GM12873 (cell line): ENCODE measurements around the gene CRACR2A.

ENCODE experiments used
- TF ChIP-seq, protein P1 (sequence below): IDR thresholded peaks from 2 replicates; pipeline ENCODE4 v1.5.1; 2012; ENCODE audit warnings: low read depth, mild to moderate bottlenecking, moderate library complexity, low read length, control low read depth; ENCODE audit not compliant: insufficient read depth; ENCODE audit errors: missing control alignments

Gene CRACR2A

DNA sequence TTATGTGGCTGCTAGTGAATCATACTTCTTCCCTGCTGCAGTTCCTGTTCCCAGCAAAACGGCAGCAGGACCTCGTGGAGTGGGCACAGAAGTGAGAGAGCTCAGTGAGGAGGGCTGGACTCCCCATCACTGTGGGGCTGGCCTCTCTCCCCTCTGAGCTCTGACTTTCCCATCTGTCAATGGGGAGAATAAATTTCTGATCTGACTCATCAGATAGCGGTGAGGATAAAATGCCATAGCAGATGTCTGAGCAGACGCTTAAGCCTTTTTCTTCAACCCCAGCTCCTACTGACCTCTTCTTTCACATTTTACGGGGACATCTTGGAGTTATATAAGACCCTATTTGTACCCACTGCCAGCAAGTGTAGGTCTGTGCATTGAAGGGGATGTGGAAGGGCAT lies 116.6 kb downstream of the CRACR2A start:
- TF ChIP-seq, protein P1, sequence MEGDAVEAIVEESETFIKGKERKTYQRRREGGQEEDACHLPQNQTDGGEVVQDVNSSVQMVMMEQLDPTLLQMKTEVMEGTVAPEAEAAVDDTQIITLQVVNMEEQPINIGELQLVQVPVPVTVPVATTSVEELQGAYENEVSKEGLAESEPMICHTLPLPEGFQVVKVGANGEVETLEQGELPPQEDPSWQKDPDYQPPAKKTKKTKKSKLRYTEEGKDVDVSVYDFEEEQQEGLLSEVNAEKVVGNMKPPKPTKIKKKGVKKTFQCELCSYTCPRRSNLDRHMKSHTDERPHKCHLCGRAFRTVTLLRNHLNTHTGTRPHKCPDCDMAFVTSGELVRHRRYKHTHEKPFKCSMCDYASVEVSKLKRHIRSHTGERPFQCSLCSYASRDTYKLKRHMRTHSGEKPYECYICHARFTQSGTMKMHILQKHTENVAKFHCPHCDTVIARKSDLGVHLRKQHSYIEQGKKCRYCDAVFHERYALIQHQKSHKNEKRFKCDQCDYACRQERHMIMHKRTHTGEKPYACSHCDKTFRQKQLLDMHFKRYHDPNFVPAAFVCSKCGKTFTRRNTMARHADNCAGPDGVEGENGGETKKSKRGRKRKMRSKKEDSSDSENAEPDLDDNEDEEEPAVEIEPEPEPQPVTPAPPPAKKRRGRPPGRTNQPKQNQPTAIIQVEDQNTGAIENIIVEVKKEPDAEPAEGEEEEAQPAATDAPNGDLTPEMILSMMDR, result no peak

DNA sequence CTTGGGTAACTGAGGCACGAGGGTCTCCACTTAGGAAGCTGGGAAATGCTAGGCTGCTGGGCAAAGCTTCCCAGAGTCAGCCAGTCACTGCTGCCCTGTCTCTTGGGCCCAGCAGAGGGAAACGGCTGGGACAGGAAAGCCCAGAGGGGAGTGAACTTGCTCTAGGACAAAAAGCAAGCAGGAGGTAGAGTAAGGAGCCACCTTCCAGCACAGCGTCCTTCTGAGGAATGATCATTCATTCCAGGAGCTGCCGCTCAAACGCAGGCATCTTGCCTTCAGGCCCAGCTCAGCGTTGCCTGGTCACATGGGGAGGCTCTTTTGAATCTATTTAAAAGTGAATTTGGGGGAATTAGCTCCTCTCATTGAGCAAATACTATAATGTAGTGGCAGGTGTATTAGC lies 118.6 kb downstream of the CRACR2A start:
- TF ChIP-seq, protein P1, result no peak

DNA sequence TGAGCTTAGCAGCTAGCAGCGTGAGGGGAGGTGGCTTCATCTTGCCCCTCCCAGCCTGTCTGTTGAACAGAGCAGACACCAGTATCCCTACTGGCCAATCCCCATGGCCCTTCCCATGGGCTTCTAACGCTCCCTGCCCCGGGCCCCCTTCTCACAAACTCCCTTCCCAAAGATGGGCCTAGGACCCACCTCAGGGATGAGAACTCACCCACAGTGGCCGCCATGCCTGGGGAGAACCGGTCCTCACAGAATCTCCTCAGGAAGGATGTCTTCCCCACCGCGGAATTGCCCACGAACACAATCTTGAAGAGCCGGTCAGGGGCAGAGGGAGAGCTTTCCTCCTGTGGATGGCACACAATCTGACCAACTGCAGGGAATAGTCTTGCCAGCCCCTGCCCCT lies 119.5 kb downstream of the CRACR2A start:
- TF ChIP-seq, protein P1, result no peak

DNA sequence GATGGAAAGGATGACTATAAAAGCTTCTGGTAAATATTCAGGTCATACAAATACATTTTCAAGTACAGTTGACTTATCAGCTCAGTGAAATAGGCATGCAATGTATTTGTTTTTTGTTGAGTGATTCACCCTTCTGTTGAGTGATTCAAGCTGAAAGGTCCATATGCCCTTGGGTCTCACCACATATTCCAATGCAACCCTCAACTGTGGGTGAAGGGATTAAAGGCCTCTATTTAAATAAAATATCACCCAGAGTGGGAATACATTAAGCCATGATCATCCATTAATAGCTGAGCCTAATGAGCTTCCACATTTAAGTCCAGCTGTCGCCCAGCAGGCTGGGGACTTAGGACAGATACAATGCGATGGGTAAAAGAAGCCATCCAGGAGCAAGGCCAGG lies 120.2 kb downstream of the CRACR2A start:
- TF ChIP-seq, protein P1, result no peak

DNA sequence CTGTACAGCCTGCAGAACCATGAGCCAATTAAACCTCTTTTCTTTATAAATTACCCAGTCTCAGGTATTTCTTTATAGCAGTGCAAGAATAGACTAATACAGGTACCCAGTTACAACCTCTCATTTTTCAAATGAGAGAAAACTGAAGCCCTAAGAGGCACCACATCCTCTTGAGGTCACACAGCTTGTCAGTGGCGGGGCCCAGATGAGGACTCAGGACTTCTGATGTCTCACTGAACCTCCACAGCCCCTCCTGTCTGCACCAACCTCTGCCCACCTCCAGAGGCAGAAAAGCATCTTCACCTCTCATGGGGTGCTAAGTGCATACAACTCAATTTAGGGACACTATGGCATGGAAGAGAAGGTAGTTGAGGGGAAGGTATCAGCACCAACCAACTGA lies 120.7 kb downstream of the CRACR2A start:
- TF ChIP-seq, protein P1, result no peak

DNA sequence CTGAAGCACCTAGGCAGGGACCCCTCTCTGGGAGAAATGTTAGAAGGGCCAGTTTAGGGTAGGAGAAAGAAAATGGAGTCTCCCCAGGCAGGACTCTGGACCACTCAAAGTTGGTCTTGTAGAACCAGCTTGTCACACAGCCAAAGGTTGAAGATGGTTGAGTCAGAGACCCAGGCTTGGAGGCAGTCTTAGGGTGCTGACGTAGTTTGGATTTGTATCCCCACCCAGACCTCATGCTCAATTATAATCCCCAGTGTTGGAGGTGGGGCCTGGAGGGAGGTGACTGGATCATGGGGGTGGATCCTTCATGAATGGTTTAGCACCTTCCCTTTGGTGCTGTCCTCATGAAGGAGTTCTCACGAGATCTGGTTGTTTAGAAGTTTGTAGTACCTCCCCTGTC lies 121.2 kb downstream of the CRACR2A start:
- TF ChIP-seq, protein P1, result no peak

DNA sequence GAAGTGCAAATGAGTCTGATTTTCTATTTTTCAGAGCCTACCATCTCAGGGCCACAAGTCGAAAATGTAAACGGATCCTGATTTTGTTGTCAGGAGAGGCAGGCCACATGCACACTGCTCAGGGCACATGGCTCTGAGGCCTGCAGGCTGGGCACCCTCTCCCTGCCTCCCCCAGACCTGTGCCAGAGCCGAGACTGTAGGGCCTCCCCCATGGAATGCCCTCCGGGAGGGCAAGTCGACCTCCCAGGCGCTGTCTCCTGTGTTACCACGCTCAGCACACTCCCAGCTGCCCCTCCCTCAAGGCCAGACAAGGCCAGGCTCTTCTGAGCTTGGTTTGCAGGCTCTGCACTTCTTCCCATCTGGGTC lies 121.7 kb downstream of the CRACR2A start:
- TF ChIP-seq, protein P1, result no peak
